ENCODE measurements around the gene EIF2D. TPM values are rescaled to one million over a fixed set of nuclear protein-coding genes. Genes with fewer than 3 reads are reported as not detected.

The EIF2D gene
- total RNA-seq, 4 donors from 2014 or later = 52.9 to 62.1 (median 57.0) TPM

GRCh38 chr1:206608108-206608698 lies 4.1 kb downstream of the EIF2D start:
- H3K36me3 ChIP-seq = peaks cover under 1 to 26% of the 10 kb centered on the region in 2 donors
- DNase-seq = peak; percentile 16 to 37
- TF ChIP-seq CTCF (IDR thresholded peaks at IDR 0.05) (peak in 5 of 6 experiments; percentile 29 to 62 (median 51)), POLR2A (IDR thresholded peaks at IDR 0.05) (no peak)
- 79 to 80% methylated on average over 7 of the region's 7 CpGs for WGBS, 2 donors
- H3K27me3 ChIP-seq = no peaks in the 10 kb centered on the region
- no peak overlapping the region for H3K4me3 ChIP-seq (replicated peaks in 1 of 3)
- no peak overlapping the region for H3K27ac ChIP-seq
- intact Hi-C loops (cut with DNase I) = no loop called here
- peaks cover 6 to 8% of the 10 kb centered on the region in 2 donors for H3K4me1 ChIP-seq
- no peaks in the 10 kb centered on the region for H3K9me3 ChIP-seq

GRCh38 chr1:206606867-206607266 lies 5.4 kb downstream of the EIF2D start:
- TF ChIP-seq POLR2A (IDR thresholded peaks at IDR 0.05) (no peak), CTCF (IDR thresholded peaks at IDR 0.05) (peak in 1 of 6 experiments; percentile 23)
- DNase-seq = no peak
- WGBS, 2 donors = 60 to 65% methylated on average over 3 of the region's 3 CpGs
- no peak overlapping the region for H3K27ac ChIP-seq
- no peaks in the 10 kb centered on the region for H3K27me3 ChIP-seq
- peaks cover 6 to 8% of the 10 kb centered on the region in 2 donors for H3K4me1 ChIP-seq
- intact Hi-C loops (cut with DNase I) = no loop called here
- no peaks in the 10 kb centered on the region for H3K9me3 ChIP-seq
- peaks cover 13 to 37% of the 10 kb centered on the region in 2 donors for H3K36me3 ChIP-seq
- H3K4me3 ChIP-seq (replicated peaks in 1 of 3) = no peak overlapping the region

- Histone ChIP-seq H3K4me3 (replicated peaks in 1 of 3) (no peak overlapping the region), H3K9me3 (no peaks in the 10 kb centered on the region), H3K27ac (no peak overlapping the region), H3K36me3 (peaks cover 23 to 55% of the 10 kb centered on the region in 2 donors), H3K4me1 (no peaks in the 10 kb centered on the region), H3K27me3 (no peaks in the 10 kb centered on the region)
- DNase-seq = no peak
- TF ChIP-seq POLR2A (IDR thresholded peaks at IDR 0.05) (no peak), CTCF (IDR thresholded peaks at IDR 0.05) (no peak)
- intact Hi-C loops (cut with DNase I) = no loop called here
- 85 to 96% methylated on average over 5 of the region's 5 CpGs for WGBS, 2 donors
Observed at GRCh38 chr1:206604861-206605260, 7.4 kb downstream of the EIF2D start.

- intact Hi-C loops (cut with DNase I) = no loop called here
- Histone ChIP-seq H3K27me3 (no peaks in the 10 kb centered on the region), H3K4me3 (replicated peaks in 1 of 3) (no peak overlapping the region), H3K27ac (no peak overlapping the region), H3K4me1 (no peaks in the 10 kb centered on the region), H3K9me3 (no peaks in the 10 kb centered on the region), H3K36me3 (peaks cover 51 to 83% of the 10 kb centered on the region in 2 donors)
- WGBS, 2 donors = 91 to 92% methylated on average over 3 of the region's 3 CpGs
- TF ChIP-seq POLR2A (IDR thresholded peaks at IDR 0.05) (no peak), CTCF (IDR thresholded peaks at IDR 0.05) (no peak)
- DNase-seq = no peak
Observed at GRCh38 chr1:206600527-206600926, 11.7 kb downstream of the EIF2D start.

- no peaks in the 10 kb centered on the region for H3K27me3 ChIP-seq
- no peaks in the 10 kb centered on the region for H3K9me3 ChIP-seq
- TF ChIP-seq POLR2A (IDR thresholded peaks at IDR 0.05) (no peak), CTCF (IDR thresholded peaks at IDR 0.05) (no peak)
- peaks cover 53 to 66% of the 10 kb centered on the region in 2 donors for H3K36me3 ChIP-seq
- 98 to 100% methylated on average over 1 of the region's 1 CpG for WGBS, 2 donors
- no peak for DNase-seq
- H3K27ac ChIP-seq = no peak overlapping the region
- intact Hi-C loops (cut with DNase I) = no loop called here
- peaks cover 3 to 7% of the 10 kb centered on the region in 2 donors for H3K4me1 ChIP-seq
- H3K4me3 ChIP-seq (replicated peaks in 1 of 3) = no peak overlapping the region
Observed at GRCh38 chr1:206596319-206596666, 16.0 kb downstream of the EIF2D start.
